Activated T-cell treated with anti-CD3 and anti-CD28 coated beads, Interleukin-2, amount 50 U/mL, for 72 hours (primary cell): ENCODE data around the gene ADAP1. TPM values are rescaled to one million over a fixed set of nuclear protein-coding genes. Genes with fewer than 3 reads are reported as not detected.

Source experiments
- ATAC-seq, 2 donors: fragments of 150-1000 bp; cut with Tn5 transposase; replicated peaks in 1 of 2; 2 replicates each; pipeline ENCODE4 v1.10.0; 2021; ENCODE audit warnings: moderate library complexity in 2 of 2, mild to moderate bottlenecking in 1 of 2
- DNase-seq, 2 donors: peaks; one replicate each; pipeline ENCODE4 v3.0.0; 2021 to 2022; ENCODE audit warnings: mixed read lengths in 1 of 2
- H3K27ac Mint-ChIP-seq: one replicate; pipeline ENCODE4 v1.8.0; 2022; ENCODE audit warnings: mild to moderate bottlenecking, moderate library complexity, mixed read lengths
- H3K27me3 Mint-ChIP-seq: one replicate; pipeline ENCODE4 v1.8.0; 2022; ENCODE audit warnings: low read depth, mixed read lengths
- H3K36me3 Mint-ChIP-seq, 2 donors: one replicate each; pipeline ENCODE4 v1.8.0; 2022; ENCODE audit warnings: mixed read lengths in 2 of 2, mild to moderate bottlenecking in 1 of 2; ENCODE audit not compliant: insufficient read depth in 2 of 2
- H3K4me1 Mint-ChIP-seq: one replicate; pipeline ENCODE4 v1.8.0; 2022; ENCODE audit warnings: low read depth, mixed read lengths
- H3K4me3 Mint-ChIP-seq, 2 donors: one replicate each; pipeline ENCODE4 v1.8.0; 2022; ENCODE audit warnings: mild to moderate bottlenecking in 2 of 2, mixed read lengths in 2 of 2, moderate library complexity in 2 of 2
- H3K9me3 Mint-ChIP-seq, 2 donors: one replicate each; pipeline ENCODE4 v1.8.0; 2022; ENCODE audit warnings: mixed read lengths in 2 of 2
- total RNA-seq, 2 donors: library from RNA; stranded (reverse); gene quantifications; one replicate each; pipeline ENCODE4 v1.2.3, GENCODE V29; 2022

Gene ADAP1
- total RNA-seq, 2 donors from 2014 or later = 11.1 to 29.4 TPM

DNA sequence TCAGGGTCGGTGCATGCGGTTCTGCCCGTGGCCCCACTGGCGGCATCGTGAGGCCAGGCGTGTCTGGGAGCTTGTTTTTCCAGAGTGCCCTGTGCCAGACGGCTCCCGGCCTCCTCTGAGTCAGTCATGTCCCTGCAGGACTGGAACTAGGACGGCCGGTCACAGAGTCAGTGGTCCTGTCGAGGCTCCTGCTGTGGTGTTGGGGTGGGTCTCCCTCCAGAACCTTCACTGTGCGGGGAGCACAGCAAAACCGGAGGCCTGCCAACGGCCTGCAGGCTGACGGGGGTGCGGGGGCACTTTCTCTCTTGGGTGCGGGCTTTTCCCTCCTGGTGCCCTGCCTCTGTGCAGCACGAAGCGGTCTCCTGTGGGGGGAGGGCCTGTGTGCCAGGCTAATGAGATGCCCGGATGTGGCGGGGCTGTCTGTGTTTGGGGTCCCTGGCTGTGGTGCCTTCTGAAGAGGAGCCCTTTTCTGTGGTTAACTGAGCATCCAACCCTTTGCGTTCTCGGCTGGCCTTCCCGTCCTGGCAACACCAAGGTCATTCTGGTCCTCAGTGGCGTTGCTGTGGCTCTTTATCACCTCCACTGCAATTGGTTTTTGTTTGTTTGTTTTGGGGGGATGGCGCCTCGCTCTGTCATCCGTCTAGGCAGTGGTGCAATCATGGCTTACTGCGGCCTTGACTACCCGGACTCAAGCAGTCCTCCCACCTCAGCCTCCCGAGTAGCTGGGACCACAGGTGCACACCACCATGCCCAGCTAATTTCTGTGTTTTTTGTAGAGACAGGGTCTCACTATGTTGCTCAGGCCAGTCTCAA is 70.1 kb downstream of the ADAP1 start:
- H3K4me3 Mint-ChIP-seq = no peak overlapping the region

GRCh38 chr7:883055-884021 is 71.1 kb downstream of the ADAP1 start:
- no peaks in the 10 kb centered on the region for H3K36me3 Mint-ChIP-seq
- ATAC-seq = no peak
- no peak overlapping the region for H3K4me3 Mint-ChIP-seq
- no peak for DNase-seq
- no peaks in the 10 kb centered on the region for H3K27me3 Mint-ChIP-seq
- H3K27ac Mint-ChIP-seq = no peak overlapping the region
- peaks cover 17% of the 10 kb centered on the region for H3K4me1 Mint-ChIP-seq
- no peaks in the 10 kb centered on the region for H3K9me3 Mint-ChIP-seq

More for the DNA sequence above, 70.1 kb downstream of the ADAP1 start:
- H3K4me1 Mint-ChIP-seq = peaks cover 9% of the 10 kb centered on the region
- H3K36me3 Mint-ChIP-seq = no peaks in the 10 kb centered on the region
- no peaks in the 10 kb centered on the region for H3K9me3 Mint-ChIP-seq
- no peak overlapping the region for H3K27ac Mint-ChIP-seq
- H3K27me3 Mint-ChIP-seq = no peaks in the 10 kb centered on the region
- DNase-seq (no peak), ATAC-seq (no peak)

- no peak for ATAC-seq
- Mint-ChIP-seq H3K4me1 (peaks cover 22% of the 10 kb centered on the region), H3K4me3 (no peak overlapping the region), H3K27ac (no peak overlapping the region), H3K27me3 (no peaks in the 10 kb centered on the region), H3K36me3 (no peaks in the 10 kb centered on the region), H3K9me3 (no peaks in the 10 kb centered on the region)
- no peak for DNase-seq
Observed at GRCh38 chr7:882336-883035, 72.0 kb downstream of the ADAP1 start.

DNA sequence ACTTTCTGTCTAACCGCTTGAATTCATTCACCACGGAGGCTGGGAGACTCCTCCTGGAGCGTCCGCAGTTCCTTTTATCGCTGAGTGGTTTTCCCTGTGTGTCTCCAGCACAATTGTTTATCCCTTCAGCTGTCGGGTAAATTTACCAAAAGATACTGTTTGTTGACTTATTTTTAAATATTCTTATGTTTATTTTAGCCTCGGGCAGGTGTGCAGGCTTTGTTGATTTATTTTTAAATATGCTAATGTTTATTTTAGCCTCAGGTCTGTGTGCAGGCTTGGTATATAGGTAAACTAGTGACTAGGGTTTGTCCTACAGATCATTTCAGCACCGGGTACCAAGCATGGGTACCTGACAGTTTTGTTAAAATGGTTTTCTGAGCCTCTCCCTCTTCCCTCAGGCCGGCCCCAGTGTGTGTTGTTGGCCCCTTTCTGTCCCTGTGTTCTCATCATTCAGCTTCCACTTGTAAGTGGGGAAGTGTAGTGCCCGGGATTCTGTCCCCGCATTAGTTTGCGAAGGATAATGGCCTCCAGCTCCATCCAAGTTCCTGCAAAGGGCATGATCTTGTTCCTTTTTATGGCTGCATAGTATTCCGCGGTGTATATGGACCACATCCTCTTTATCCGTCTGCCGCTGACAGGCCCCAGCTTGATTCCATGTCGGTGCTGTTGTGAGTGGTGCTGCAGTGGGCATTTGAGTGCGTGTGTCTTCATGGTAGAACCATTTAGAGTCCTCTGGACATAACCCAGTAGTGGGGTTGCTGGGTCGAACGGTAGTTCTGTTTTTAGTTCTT is 72.8 kb downstream of the ADAP1 start:
- DNase-seq = no peak
- no peak for ATAC-seq
- Mint-ChIP-seq H3K4me1 (peaks cover 22% of the 10 kb centered on the region), H3K4me3 (no peak overlapping the region), H3K9me3 (no peaks in the 10 kb centered on the region), H3K27me3 (no peaks in the 10 kb centered on the region), H3K36me3 (peaks cover 2% of the 10 kb centered on the region in 2 donors), H3K27ac (no peak overlapping the region)

GRCh38 chr7:880450-880849 is 74.0 kb downstream of the ADAP1 start:
- Mint-ChIP-seq H3K27ac (no peak overlapping the region), H3K9me3 (no peaks in the 10 kb centered on the region), H3K27me3 (no peaks in the 10 kb centered on the region), H3K4me3 (no peak overlapping the region), H3K36me3 (peaks cover 2% of the 10 kb centered on the region in 2 donors), H3K4me1 (peaks cover 22% of the 10 kb centered on the region)
- ATAC-seq (no peak), DNase-seq (no peak)

- DNase-seq (no peak), ATAC-seq (no peak)
- H3K9me3 Mint-ChIP-seq = no peaks in the 10 kb centered on the region
- H3K4me1 Mint-ChIP-seq = peaks cover 22% of the 10 kb centered on the region
- no peaks in the 10 kb centered on the region for H3K27me3 Mint-ChIP-seq
- H3K36me3 Mint-ChIP-seq = peaks cover 2% of the 10 kb centered on the region in 2 donors
- no peak overlapping the region for H3K4me3 Mint-ChIP-seq
- no peak overlapping the region for H3K27ac Mint-ChIP-seq
Observed at GRCh38 chr7:879706-880105, 74.8 kb downstream of the ADAP1 start.

DNA sequence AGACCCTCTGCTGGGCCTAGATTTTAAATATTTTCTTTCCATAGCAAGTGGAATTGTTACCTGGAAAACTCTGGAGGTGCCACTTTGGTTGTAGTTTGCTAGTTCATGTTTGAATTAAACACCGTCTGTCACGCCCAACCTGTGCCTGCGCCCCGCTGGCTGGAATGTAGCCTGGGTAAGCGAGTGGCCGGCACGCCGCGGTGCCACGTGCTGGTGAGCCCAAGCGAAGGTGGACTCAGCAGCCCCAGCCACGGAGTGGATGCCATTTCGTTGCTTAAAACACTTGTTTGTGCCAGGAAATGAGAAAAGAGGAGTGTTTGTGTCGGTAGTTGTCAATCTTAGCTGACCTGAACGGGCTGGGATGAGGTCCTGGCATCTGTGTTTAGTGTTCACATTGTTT is 75.4 kb downstream of the ADAP1 start:
- Mint-ChIP-seq H3K9me3 (no peaks in the 10 kb centered on the region), H3K27me3 (no peaks in the 10 kb centered on the region), H3K4me3 (peak overlapping the region in 1 of 2 donors; percentile 29), H3K4me1 (peaks cover 22% of the 10 kb centered on the region), H3K36me3 (peaks cover 2% of the 10 kb centered on the region in 2 donors), H3K27ac (no peak overlapping the region)
- DNase-seq (no peak), ATAC-seq (no peak)

GRCh38 chr7:877312-878232 is 76.9 kb downstream of the ADAP1 start:
- peak overlapping the region; percentile 99 for H3K27ac Mint-ChIP-seq
- no peaks in the 10 kb centered on the region for H3K9me3 Mint-ChIP-seq
- peak in 1 of 2 donors; percentile 25 for DNase-seq
- ATAC-seq = no peak
- no peaks in the 10 kb centered on the region for H3K27me3 Mint-ChIP-seq
- peak overlapping the region; percentile 98 for H3K4me3 Mint-ChIP-seq
- peaks cover 2 to 5% of the 10 kb centered on the region in 2 donors for H3K36me3 Mint-ChIP-seq
- H3K4me1 Mint-ChIP-seq = peaks cover 34% of the 10 kb centered on the region

- DNase-seq = no peak
- no peaks in the 10 kb centered on the region for H3K27me3 Mint-ChIP-seq
- peak overlapping the region; percentile 99 for H3K27ac Mint-ChIP-seq
- H3K4me3 Mint-ChIP-seq = peak overlapping the region; percentile 98
- H3K4me1 Mint-ChIP-seq = peaks cover 34% of the 10 kb centered on the region
- peaks cover 2 to 5% of the 10 kb centered on the region in 2 donors for H3K36me3 Mint-ChIP-seq
- peak in 1 of 2 donors; percentile 11 for ATAC-seq
- no peaks in the 10 kb centered on the region for H3K9me3 Mint-ChIP-seq
Observed at GRCh38 chr7:876972-877311, 77.5 kb downstream of the ADAP1 start.

DNA sequence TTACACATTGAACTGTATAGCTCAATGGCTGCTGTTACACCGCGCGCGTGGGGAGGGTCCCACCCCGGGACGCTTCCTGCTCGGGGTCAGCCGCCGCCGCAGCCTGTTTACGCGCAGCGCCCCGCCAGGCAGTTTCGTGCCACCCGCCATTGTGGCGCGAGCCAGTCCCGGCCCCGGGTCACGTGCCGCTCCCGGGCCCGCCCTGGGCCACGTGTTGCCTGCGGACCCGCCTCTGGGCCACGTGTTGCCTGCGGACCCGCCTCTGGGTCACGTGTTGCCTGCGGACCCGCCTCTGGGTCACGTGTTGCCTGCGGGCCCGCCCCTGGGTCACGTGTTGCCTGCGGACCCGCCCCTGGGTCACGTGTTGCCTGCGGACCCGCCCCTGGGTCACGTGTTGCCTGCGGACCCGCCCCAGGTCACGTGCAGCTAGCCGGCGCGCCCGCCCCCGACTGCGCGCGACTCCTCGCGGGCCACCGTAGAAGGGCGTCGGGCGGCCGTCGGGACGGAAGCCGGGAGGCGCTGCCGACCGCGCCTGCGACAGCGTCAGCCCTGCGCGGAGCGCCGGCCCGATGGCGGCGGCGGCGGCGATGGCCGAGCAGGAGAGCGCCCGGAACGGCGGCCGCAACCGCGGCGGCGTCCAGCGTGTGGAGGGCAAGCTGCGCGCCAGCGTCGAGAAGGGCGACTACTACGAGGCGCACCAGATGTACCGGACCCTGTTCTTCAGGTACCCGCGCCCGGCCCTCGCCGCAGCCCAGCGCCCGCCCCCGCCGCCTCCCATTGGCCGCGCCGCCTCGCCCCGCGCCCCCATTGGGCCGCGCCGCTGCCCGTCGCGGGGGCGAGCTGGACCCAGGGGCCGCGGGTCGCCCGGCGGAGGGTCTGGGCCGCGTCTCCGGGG is 78.2 kb downstream of the ADAP1 start, which contains the start of gene GET4:
Gene GET4 (plus strand): TSS at position 478 of the 895 bp plus-strand sequence. CDS start 92 bp downstream, at position 570.
- Mint-ChIP-seq H3K4me1 (peaks cover 34% of the 10 kb centered on the region), H3K27ac (peak within 1 kb of the TSS; percentile 99), H3K27me3 (no peaks in the 10 kb centered on the region), H3K36me3 (peaks cover 3 to 5% of the 10 kb centered on the region in 2 donors), H3K9me3 (no peaks in the 10 kb centered on the region), H3K4me3 (peak within 1 kb of the TSS; percentile 98)
- DNase-seq (peak; percentile 97 to 99), ATAC-seq (peak; percentile 84 to 86)
